HG02623 (cell line): ENCODE measurements around the gene THBS3.
"Not testable (repeated sequence)": the region's sequence is repeated elsewhere in the genome, so short reads cannot be mapped to it uniquely, and the experiment has no call there.

Experiments
- ATAC-seq: cut with Tn5 transposase; IDR thresholded peaks from one replicate; pipeline ENCODE4 v1.9.1; 2021; ENCODE audit warnings: moderate library complexity; ENCODE audit not compliant: unreplicated experiment

The THBS3 gene

GRCh38 chr1:155207806-155208540, at the start of gene THBS3:
Gene THBS3, minus strand, starts transcription at chr1:155207897. Its CDS starts 21 bp downstream, at chr1:155207876.
- no peak for ATAC-seq

- no peak for ATAC-seq
Observed at GRCh38 chr1:155256058-155256852, 48.6 kb upstream of the THBS3 start.

- peak; percentile 42 for ATAC-seq
Observed at GRCh38 chr1:155255243-155256007, 47.7 kb upstream of the THBS3 start, which contains the start of gene ENTREP3. Gene ENTREP3, minus strand, starts transcription at chr1:155255483. Its CDS starts 606 bp downstream, at chr1:155254877.

DNA sequence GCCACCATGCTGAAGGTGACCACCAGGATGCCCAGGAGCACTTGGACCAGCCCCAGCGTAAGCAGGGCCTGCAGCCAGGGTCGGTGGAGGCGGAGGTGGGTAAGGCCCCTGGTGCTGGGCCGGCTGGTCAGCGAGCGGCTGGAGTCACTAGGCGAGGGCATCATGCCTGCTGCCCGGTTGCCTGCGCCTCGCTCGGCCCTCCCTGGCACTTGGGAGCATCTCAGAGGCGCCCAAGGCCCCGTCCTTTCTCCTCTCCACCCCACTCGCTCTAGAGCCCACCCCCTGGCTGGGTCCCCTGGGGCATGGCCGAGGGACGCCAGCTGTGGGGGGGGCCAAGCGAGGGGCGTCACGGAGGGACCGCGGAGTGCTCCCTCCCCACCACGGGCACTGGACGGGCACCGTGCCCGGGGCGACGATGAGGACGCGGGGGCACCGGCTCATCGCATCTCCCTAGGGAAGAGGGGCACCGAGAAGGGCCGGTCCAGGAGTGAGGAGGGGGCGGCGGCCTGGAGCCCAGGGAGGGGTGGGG, 47.1 kb upstream of the THBS3 start:
- no peak for ATAC-seq

DNA sequence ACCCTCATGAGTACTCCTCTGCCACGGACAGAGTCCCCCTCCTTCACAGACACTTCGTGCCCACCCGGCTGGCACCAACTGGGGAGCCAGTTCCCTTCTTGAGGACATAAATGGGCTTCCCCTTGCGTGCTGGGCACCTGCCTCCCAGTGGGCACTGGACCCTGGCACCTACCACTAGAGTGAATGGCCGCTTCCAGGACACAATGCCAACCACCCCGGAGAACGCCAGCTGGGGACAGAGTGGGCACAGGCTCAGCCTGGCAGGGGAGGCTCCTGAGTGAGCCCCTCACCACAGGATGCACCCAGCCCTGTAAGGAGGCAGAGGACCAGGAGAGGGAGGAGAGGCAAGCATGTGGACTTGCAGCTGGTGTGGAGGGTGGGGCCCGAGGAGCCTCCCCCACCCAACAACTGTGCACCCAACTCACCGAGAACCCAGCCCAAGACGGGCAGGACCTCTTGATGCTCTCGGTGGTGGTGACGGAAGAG, 46.6 kb upstream of the THBS3 start:
- no peak for ATAC-seq

GRCh38 chr1:155253797-155254196, 46.1 kb upstream of the THBS3 start:
- ATAC-seq: no peak

- ATAC-seq: no peak
Observed at GRCh38 chr1:155253208-155253607, 45.5 kb upstream of the THBS3 start.

DNA sequence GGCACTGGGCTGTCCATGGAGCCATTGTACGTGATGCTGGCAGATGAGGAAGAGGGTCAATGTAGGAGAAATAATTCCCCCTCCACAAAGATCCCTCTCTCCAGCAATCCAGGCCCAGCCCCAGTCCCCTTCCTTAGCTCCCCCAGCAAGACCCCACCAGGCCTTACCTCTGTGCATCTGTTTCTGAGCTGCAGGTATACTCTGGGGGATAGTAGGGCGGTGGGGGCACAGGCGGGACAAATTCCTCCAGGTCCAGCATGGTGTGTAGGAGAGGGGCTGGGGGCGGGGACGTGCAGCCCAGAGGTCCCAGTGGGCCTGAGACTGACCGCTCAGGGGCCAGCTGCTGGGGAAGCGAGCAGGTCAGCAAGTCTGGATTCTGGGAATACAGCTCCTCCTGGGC, 43.9 kb upstream of the THBS3 start:
- no peak for ATAC-seq

DNA sequence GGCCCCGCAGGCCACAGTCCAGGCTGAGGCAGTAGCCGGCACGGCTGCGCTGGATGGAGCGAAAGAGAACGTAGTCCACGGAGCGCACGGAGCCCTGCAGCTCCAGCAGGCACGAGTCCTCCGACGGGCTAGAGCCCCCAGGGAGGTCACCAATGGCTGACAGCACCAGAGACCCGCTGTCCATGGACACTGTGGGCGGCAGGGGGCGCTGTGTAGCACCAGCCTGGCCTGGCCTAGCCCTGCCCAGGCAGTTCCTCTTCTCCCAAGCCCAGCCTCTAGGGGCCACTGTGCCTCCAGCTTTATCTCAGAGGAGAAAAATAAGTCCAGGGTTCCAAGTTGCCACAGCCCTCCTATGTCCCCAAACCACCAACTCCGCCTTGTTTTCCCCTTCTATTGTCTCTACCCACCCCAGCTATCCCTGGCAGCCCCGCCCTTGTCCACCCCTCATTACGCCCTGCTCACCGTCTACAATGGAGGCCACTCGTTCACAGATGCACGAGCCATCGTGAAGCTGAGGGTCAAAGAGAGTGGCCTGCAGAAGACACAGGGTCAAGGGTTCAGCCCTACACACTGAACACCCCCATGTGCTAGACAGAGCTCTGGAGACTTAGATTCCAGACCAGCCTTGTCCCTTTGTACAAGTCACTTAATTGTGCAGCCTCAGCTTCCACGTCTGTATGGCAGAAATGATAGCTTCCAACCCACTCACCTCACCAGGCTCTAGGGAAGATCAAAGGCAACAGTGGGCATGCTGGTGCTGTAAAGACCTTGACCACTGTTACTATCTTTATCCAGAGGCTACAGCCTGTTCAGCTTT, 43.1 kb upstream of the THBS3 start:
- peak; percentile 78 for ATAC-seq

GRCh38 chr1:155250246-155250632, 42.5 kb upstream of the THBS3 start:
- ATAC-seq: no peak

- ATAC-seq: no peak
Observed at GRCh38 chr1:155247667-155248553, 40.2 kb upstream of the THBS3 start.

- ATAC-seq: not testable (repeated sequence)
Observed at GRCh38 chr1:155246796-155247195, 39.1 kb upstream of the THBS3 start.

GRCh38 chr1:155245163-155245524, 37.4 kb upstream of the THBS3 start:
- no peak for ATAC-seq

DNA sequence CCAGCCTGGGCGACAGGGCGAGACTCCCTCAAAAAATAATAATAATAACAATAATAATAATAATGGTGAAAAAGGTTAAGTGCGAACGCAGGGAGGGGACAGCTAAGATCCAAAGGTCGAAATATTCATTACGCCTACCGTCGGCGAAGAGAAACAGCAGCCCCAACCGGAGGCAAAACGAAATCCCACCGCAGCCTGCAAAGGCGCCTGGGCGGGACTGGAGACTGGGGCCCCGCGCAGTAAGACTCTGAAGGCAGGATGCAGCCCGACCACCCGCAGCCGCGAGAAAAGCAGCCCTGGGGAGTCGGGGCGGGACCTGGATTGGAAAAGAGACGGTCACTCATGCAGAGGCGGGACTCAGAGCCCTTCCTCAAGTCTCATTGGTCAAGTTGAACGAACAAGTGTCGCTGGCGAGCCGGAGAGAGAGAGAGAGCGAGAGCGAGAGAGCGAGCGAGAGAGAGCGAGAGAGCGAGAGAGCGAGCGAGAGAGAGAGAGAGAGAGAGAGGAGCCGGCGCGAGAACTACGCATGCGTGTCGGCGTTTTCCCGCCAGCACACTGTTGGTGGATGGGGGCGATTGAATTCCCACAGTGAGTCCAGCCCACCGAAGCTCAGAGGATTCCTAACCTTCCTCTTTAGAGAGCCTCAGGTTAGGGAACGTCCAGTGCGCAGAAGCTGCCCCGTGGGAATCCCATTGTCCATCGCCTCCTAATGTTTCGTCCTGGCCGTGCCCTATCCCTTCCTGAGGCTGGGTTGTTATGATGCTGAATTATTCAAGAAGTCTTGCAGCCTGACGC, 36.9 kb upstream of the THBS3 start:
- ATAC-seq: peak; percentile 91

DNA sequence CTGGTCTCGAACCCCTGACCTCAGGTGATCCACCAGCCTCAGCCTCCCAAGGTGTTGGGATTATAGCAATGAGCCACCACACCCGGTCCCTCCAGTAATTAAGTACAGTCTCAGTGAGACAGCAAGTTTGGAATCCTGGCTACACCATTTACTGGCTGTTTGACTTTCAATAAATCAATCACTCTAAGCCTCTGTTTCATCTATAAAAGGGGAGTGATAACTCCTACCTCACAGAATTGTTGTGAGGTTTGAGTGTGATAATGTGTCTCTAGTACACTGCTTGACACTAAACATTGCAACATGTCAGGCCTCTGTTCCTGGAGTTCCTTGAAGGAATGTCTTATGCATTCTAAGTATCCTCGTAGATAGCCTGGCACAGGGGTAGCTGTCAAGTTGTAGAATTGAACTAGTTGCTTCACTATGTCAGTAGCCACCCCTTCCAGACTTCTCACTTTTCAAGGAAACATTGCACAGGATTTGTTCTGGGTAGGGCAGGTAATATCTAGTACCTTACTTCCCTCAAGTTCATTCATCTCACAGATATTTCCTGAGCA, 35.2 kb upstream of the THBS3 start:
- no peak for ATAC-seq

DNA sequence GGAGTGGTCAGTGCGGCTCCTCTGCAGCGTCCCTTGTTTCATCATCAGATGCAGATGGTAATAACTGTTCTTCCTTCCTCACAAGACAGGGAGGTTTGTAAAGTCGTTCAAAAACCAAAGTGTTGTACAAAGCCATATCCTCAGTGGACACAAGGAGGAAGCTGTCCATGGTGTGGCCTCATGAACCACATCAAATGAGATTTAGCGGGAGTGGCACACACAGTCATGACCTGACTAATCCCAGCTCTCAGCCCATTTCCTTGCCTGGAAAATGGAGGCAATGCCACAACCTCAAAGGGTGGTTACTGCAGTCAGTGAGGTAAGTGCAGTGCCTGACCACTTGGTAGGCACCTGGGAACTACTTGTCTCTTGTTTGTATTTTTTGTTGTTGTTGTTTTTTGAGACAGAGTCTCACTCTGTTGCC, 34.2 kb upstream of the THBS3 start:
- no peak for ATAC-seq

GRCh38 chr1:155241069-155241679, 33.5 kb upstream of the THBS3 start:
- no peak for ATAC-seq

DNA sequence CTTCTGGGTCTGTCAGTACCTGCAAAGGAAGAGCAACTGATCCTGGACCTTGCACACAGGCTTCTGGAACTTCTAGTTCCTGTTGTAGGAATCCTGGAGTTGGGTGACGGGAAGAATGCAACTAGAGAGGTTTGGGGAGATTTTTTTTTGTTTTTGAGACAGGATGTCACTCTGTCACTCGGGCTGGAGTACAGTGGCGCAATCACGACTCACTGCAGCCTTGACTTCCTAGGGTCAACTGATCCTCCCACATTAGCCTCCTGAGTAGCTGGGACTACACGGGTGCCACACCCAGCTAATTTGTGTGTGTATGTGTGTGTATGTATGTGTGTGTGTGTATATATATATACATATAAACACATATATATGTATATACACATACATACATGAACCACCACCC, 28.8 kb upstream of the THBS3 start:
- ATAC-seq: no peak
